Panc1 (cell line): ENCODE data around the gene TNFSF13.

Source experiments
- POLR2AphosphoS5 ChIP-seq: IDR thresholded peaks from 2 replicates; pipeline ENCODE4 v1.6.1; 2012; ENCODE audit warnings: mild to moderate bottlenecking, low read depth, low read length, moderate library complexity
- REST ChIP-seq, 2 experiments: IDR thresholded peaks; 2 replicates each; pipeline ENCODE4 v1.6.1; 2011 to 2012; ENCODE audit warnings: low read depth in 2 of 2, control low read depth in 1 of 2, low read length in 1 of 2, mild to moderate bottlenecking in 1 of 2, moderate library complexity in 1 of 2; ENCODE audit not compliant: insufficient read depth in 1 of 2
- SIN3A ChIP-seq: IDR thresholded peaks from 2 replicates; pipeline ENCODE4 v1.6.1; 2012; ENCODE audit warnings: low read depth, mild to moderate bottlenecking, low read length, moderate library complexity, borderline replicate concordance; ENCODE audit not compliant: insufficient read depth
- TF ChIP-seq, protein P1 (sequence below): fragments of 450-650 bp; IDR thresholded peaks from 2 replicates; pipeline ENCODE4 v1.5.1; 2017; ENCODE audit warnings: mild to moderate bottlenecking

DNA sequence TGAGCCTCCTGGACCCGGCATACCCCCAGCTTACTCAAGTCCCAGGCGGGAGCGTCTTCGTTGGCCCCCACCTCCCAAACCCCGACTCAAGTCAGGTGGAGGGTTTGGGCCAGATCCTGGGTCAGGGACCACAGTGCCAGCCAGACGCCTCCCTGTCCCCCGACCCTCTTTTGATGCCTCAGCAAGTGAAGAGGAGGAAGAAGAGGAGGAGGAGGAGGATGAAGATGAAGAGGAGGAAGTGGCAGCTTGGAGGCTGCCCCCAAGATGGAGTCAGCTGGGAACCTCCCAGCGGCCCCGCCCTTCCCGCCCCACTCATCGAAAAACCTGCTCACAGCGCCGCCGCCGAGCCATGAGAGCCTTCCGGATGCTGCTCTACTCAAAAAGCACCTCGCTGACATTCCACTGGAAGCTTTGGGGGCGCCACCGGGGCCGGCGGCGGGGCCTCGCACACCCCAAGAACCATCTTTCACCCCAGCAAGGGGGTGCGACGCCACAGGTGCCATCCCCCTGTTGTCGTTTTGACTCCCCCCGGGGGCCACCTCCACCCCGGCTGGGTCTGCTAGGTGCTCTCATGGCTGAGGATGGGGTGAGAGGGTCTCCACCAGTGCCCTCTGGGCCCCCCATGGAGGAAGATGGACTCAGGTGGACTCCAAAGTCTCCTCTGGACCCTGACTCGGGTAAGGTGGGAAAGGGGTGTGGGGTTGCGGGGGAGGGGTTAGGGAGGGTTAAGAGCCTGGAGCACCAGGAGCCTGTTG, 4.7 kb downstream of the TNFSF13 start:
- TF ChIP-seq, protein P1, sequence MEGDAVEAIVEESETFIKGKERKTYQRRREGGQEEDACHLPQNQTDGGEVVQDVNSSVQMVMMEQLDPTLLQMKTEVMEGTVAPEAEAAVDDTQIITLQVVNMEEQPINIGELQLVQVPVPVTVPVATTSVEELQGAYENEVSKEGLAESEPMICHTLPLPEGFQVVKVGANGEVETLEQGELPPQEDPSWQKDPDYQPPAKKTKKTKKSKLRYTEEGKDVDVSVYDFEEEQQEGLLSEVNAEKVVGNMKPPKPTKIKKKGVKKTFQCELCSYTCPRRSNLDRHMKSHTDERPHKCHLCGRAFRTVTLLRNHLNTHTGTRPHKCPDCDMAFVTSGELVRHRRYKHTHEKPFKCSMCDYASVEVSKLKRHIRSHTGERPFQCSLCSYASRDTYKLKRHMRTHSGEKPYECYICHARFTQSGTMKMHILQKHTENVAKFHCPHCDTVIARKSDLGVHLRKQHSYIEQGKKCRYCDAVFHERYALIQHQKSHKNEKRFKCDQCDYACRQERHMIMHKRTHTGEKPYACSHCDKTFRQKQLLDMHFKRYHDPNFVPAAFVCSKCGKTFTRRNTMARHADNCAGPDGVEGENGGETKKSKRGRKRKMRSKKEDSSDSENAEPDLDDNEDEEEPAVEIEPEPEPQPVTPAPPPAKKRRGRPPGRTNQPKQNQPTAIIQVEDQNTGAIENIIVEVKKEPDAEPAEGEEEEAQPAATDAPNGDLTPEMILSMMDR = no peak
- TF ChIP-seq REST (IDR thresholded peaks at IDR 0.05; ENCODE audit: insufficient read depth in 1 of 2, low read depth in 2 of 2, low read length in 1 of 2) = no peak
- no peak for TF ChIP-seq POLR2AphosphoS5
- TF ChIP-seq SIN3A = no peak
